Measurements from ENCODE around the gene LAMB3.

Gene LAMB3

DNA sequence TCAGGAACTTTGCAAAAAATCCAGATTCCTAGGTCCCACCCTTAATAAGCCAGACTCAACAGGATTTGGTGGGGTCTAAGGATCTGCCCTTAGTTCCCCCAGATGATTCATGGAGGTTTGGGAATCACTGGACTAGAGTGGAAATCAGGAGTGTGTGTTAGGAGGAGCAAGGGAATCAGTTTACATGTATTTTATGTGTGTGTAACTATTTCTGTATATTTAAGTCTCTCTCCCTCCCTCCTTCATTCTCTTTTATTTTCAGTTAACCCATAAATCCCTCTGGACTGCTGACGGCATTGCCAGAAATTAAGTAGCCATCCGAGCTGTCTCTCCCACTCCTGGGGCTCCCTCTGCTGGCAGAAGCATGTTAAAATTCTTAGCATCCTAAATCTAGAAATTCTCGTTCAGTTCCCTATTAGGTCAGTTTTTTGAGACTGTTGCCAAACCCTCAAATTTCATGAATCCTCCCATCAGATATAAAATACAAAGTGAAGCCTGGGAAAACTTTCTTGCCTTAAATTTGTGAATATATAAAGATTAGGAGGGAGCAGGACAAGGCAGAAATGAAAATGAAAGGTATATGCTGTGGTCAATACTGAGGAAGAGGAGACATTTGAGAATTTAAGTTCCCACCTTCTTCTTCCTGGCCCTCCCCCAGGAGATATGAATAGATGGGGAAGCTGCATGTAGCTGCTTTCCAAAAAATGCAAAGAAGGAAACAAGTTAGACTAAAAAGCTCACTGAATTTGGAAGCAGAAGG, 40.7 kb upstream of the LAMB3 start:
- Histone ChIP-seq H3K36me3 (ENCODE audit: insufficient read depth) (no peaks in the 10 kb centered on the region), H3K4me1 (ENCODE audit: low read depth, poor library complexity, severe bottlenecking) (no peaks in the 10 kb centered on the region), H3K27me3 (ENCODE audit: insufficient read depth, low read depth) (no peaks in the 10 kb centered on the region), H3K4me3 (IDR thresholded peaks at IDR 0.05; ENCODE audit: insufficient read depth, low read depth, low read length) (no peak overlapping the region), H3K27ac (no peak overlapping the region), H4K20me1 (ENCODE audit: insufficient read depth) (no peaks in the 10 kb centered on the region), H2AFZ (ENCODE audit: low read depth) (peak overlapping the region; percentile 6; the same call in 1 of the 2 replicates), H3K9ac (no peak overlapping the region), H3K4me2 (peak overlapping the region; percentile 1; the same call in 1 of the 2 replicates), H3K79me2 (ENCODE audit: insufficient read depth, low read depth) (no peaks in the 10 kb centered on the region)
- TF ChIP-seq, protein P1, sequence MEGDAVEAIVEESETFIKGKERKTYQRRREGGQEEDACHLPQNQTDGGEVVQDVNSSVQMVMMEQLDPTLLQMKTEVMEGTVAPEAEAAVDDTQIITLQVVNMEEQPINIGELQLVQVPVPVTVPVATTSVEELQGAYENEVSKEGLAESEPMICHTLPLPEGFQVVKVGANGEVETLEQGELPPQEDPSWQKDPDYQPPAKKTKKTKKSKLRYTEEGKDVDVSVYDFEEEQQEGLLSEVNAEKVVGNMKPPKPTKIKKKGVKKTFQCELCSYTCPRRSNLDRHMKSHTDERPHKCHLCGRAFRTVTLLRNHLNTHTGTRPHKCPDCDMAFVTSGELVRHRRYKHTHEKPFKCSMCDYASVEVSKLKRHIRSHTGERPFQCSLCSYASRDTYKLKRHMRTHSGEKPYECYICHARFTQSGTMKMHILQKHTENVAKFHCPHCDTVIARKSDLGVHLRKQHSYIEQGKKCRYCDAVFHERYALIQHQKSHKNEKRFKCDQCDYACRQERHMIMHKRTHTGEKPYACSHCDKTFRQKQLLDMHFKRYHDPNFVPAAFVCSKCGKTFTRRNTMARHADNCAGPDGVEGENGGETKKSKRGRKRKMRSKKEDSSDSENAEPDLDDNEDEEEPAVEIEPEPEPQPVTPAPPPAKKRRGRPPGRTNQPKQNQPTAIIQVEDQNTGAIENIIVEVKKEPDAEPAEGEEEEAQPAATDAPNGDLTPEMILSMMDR (conservative IDR thresholded peaks at IDR 0.05; ENCODE audit: low read depth, low read length), result peak; percentile 99

DNA sequence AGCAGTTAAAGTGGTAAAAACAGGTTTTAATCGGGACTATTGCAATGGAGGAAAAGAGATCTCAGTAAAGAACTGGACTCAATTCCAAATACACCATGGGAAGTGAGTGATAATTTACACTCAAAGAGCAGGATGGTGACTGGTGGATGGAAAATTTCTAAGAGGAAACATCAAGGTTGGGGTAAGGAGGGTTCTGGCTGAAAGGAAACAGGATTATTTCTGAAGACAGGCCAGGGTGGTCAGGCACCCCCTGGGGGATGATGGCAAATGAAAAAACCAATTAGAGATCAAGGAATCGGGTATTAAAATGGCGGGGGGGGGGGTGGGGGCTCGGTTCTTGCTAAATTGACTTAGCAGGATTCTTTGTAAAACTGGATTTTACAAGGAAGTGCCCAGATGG, 40.1 kb upstream of the LAMB3 start:
- no peaks in the 10 kb centered on the region for H3K79me2 ChIP-seq (ENCODE audit: insufficient read depth, low read depth)
- no peaks in the 10 kb centered on the region for H3K36me3 ChIP-seq (ENCODE audit: insufficient read depth)
- no peak overlapping the region for H3K4me3 ChIP-seq (IDR thresholded peaks at IDR 0.05; ENCODE audit: insufficient read depth, low read depth, low read length)
- H3K27ac ChIP-seq, result no peak overlapping the region
- H4K20me1 ChIP-seq (ENCODE audit: insufficient read depth), result no peaks in the 10 kb centered on the region
- no peaks in the 10 kb centered on the region for H3K27me3 ChIP-seq (ENCODE audit: insufficient read depth, low read depth)
- H2AFZ ChIP-seq (ENCODE audit: low read depth), result no peak overlapping the region; the same call in 1 of the 2 replicates
- H3K4me1 ChIP-seq (ENCODE audit: low read depth, poor library complexity, severe bottlenecking), result no peaks in the 10 kb centered on the region
- no peak overlapping the region for H3K4me2 ChIP-seq
- TF ChIP-seq, protein P1 (conservative IDR thresholded peaks at IDR 0.05; ENCODE audit: low read depth, low read length), result no peak
- no peak overlapping the region for H3K9ac ChIP-seq

DNA sequence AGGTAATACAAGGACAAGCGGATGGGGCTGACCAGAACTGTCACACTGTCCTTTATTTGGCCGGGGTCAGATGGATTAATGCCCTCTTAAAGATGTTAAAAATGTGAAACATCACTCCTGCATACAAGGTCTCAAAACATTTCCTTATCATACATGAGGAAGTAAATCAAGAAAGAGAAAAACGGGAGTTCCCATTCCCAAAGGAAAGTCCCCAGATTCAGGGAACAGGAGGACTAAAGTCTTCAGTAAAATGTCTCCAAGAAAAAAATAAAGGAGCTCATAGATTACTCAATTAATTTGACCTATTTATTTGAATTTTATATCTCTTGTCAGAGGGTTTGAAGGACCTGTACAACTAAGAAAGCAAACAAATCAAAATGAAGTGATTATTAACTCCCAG, 39.0 kb upstream of the LAMB3 start:
- Histone ChIP-seq H3K36me3 (ENCODE audit: insufficient read depth) (no peaks in the 10 kb centered on the region), H3K27ac (no peak overlapping the region), H3K4me3 (IDR thresholded peaks at IDR 0.05; ENCODE audit: insufficient read depth, low read depth, low read length) (no peak overlapping the region), H3K79me2 (ENCODE audit: insufficient read depth, low read depth) (no peaks in the 10 kb centered on the region), H3K9ac (no peak overlapping the region), H3K27me3 (ENCODE audit: insufficient read depth, low read depth) (no peaks in the 10 kb centered on the region), H3K4me2 (no peak overlapping the region), H3K4me1 (ENCODE audit: low read depth, poor library complexity, severe bottlenecking) (no peaks in the 10 kb centered on the region), H2AFZ (ENCODE audit: low read depth) (no peak overlapping the region), H4K20me1 (ENCODE audit: insufficient read depth) (no peaks in the 10 kb centered on the region)
- TF ChIP-seq, protein P1 (conservative IDR thresholded peaks at IDR 0.05; ENCODE audit: low read depth, low read length), result no peak

DNA sequence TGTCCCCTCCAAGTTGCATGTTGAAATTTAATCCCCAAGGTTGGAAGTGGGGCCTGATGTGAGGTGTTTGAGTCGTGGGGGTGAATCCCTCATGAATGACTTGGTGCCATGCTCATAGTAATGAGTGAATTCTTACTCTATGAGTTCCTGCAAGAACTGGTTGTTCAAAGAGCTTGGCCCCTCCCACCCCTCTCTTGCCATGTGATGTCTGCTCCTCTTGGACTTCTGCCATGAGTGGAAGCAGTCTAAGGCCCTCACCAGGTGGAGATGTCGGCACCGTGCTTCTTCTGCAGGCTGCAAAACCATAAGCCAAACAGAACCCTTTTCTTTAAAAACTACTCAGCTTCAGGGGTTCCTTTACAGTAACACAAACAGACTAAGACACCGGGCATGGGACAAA, 37.3 kb upstream of the LAMB3 start:
- no peak overlapping the region for H2AFZ ChIP-seq (ENCODE audit: low read depth)
- H3K79me2 ChIP-seq (ENCODE audit: insufficient read depth, low read depth), result no peaks in the 10 kb centered on the region
- TF ChIP-seq, protein P1 (conservative IDR thresholded peaks at IDR 0.05; ENCODE audit: low read depth, low read length), result no peak
- no peak overlapping the region for H3K27ac ChIP-seq
- H3K9ac ChIP-seq, result no peak overlapping the region
- H4K20me1 ChIP-seq (ENCODE audit: insufficient read depth), result no peaks in the 10 kb centered on the region
- H3K4me1 ChIP-seq (ENCODE audit: low read depth, poor library complexity, severe bottlenecking), result peaks cover 4% of the 10 kb centered on the region
- H3K36me3 ChIP-seq (ENCODE audit: insufficient read depth), result no peaks in the 10 kb centered on the region
- H3K4me2 ChIP-seq, result no peak overlapping the region
- no peaks in the 10 kb centered on the region for H3K27me3 ChIP-seq (ENCODE audit: insufficient read depth, low read depth)
- H3K4me3 ChIP-seq (IDR thresholded peaks at IDR 0.05; ENCODE audit: insufficient read depth, low read depth, low read length), result no peak overlapping the region
